NCI-H128 (cell line): Measurements from ENCODE around the gene PDGFRB.

Source experiments
- DNase-seq: peaks from one replicate; lab custom pipeline; 2025; ENCODE audit not compliant: unreplicated experiment; lab: John Stamatoyannopoulos, UW

Gene PDGFRB

DNA sequence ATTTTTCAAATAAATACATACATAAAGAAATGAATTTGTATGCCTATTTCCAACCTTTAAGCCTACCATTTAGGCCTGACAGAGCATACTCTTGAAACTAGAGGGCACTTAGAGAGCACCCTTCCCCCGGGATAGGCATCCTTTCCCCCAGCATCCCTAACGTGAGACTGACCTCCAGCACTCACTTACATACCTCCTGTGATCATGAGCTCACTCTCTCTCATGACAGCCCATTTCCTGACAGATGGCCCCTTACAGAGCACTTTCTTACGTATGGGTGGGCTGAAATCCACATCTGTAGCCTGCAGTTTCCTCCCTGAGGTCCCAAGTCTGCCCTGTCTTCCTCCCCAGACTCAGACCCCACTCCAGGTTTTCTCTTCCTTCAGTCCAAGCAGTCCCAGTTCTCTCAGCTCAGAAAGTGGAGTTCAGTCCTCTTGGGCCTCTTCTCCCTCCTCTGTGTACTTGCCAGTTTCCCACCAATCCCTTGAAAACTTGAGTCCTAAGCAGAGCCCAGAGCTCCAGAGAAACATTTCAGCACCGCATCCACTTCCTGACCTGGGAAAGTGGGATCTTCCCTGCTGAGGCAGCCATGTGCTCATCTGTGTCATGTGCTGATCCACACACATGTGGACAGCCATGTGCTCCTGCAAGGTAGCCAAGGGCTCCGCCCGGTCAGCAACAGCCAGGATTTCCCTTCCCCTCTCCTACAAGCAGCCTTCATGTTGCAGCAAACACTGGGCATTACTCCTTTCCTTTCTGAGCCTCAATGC is 8.8 kb upstream of the PDGFRB start:
- DNase-seq: no peak

DNA sequence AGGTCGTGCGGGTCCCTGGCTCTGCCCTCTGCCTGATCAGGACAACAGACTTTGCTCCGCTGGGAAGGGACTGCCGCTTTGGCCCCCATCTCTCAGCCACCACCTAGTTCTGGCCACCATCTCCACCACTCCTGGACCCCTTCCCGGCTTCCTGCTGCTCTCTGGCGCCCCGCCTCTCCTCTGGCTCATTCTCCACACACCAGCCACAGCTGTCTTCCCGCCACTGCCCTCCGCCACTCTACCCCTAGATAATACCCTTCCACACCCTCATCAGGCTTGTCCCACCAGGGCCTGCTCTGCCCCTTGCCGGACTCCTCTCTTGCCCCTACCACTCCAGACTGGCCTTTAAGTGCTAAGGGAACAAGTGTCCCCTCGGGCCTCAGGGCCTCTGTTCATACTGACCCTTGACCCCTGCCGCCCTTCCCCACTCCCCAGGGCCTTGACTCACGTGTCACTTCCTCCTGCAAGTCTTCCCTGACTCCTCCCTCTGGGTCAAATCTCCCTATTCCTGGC is 8.0 kb upstream of the PDGFRB start:
- DNase-seq: no peak

DNA sequence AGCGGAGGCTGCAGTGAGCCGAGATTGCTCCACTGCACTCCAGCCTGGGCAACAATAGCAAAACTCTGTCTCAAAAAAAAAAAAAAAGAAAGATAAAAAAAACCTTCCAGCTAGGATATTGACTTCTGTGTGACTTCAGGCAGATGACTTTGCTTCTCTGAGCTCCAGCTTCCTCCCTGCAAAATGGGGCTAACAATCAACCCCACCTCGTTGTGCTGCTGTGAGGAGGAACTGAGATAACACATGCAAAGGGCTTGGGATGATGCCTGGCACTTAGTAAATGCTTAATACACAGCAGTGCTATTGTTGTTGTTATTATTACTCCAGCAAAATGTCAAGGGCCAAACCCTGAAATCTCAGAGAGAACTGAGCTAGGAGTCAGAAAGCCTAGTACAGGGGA is 7.4 kb upstream of the PDGFRB start:
- no peak for DNase-seq

DNA sequence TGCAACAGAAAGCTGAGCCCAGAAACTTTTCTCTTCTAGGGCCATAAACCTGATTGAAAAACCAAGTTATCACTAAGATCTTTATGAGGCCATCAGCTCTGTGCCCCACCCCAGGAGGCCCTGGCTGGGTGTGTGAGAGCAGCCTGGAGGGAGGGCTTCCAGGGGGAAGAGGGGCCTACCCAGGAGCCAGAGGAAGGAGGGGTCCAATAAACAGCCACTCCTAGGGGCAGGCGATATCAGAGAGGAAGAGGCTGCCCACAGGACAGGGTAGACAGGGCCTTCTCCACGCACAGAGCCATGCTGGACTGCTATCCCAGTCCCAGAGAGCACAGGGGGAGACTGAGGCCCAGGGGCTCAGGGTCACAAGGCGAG is 6.5 kb upstream of the PDGFRB start:
- DNase-seq: no peak

DNA sequence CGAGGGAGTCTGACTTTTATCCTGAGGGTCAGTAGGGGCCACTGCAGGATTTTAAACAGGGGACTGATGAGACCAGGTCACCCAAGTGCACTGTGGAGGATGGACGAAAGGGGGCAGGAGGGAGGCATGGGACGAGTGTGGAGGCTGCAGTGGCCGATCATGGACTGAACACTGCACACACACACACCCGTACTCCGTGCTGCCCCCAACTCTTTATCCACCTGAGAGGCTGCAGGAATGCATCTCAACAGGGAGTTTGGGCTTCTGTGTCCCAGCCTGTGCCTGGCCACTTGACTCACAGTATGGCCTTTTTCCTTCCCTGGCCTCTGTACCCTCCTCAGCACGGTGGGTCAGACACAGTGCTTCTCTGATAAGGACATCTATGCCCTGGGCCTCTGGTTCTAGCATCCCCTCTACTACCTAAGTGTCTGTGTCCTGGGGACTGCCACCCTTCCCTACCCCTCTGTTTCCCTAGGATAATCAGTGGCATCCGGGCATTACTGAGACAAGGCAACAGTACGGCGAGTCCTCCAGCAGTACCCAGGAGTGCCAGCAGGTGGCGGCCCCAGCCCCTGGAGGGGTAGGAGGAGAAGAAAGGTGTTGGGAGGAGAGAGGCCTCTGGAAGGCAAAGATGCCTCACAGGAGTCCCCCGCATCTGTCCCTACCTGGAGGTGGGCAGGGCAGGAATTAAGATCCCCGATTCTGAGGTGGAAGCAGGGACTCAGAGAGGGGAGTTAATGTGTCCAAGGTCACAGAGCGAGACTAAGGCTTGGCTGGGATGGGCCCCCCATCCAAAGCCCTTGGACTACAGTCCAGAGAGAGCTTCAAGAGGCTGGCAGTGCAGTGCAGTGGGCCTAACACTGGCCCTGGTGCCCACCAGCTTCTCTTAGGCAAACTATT is 5.8 kb upstream of the PDGFRB start:
- peak; percentile 2 for DNase-seq

DNA sequence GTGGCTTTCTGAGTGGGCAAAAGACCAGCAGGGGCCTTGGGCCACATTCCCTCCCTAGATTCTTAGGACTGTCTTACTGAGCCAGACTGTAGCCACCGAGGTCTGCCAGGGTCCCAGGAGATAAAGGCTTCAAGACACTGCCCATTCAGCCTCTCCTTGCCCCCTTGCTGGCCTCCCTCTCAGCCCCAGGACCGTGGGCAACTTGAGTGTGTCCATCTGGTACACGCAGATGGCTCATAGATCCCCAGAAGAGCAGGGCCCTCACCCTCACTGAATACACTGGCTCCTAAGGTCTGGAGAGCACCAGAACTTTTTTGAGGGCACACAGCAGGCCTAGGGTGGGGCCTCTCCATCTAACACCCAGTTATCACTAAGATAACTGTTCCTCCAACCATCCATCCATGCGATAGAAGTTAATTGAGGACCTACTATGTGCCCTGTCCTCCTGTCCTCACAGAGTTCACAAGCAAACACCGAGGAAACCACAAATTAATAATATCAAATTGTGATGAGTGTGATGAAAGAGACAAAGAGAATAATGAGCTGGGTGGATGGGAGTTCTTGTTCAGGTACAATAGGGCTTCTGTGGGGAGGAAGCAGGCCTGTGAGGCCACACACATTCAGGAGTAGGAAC is 4.9 kb upstream of the PDGFRB start:
- no peak for DNase-seq

DNA sequence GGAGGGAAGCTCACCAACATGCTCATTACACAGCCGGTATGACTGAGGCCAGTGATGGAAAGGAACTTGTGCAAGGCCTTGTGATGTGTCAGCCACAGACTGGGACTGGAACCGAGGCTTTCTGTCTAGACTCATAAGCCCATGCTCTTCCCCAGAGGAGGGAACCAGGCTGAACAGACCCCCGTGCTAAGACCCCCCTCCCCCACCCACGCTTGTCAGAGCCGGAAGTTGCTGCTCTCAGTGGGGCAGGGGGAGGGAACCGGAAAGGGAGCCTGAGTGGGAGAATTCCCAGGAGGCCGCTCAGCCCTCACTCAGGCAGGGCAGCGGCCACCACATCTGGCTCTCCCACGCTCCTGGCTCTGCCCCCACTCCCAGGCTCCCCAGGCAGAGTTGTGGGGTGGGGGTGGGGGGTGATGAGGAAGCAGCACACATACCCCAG is 4.1 kb upstream of the PDGFRB start:
- DNase-seq: no peak

DNA sequence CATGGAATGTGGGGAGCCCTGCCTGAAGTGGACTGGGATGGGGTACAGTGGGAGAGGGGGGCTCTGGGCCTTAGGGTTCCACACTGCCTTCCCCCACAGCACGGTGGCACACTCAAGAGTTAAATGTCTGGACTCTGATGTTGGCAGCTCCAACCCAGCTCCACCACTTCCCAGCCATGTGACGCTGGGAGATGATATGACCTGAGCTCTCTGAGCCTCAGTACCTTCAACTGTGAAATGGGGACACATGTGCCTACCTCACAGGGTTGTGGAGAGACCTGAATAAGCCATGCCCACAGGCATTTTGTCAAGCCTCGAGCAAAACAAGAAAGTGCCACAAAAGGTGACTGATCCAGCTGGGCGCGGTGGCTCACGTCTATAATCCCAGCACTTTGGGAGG is 3.4 kb upstream of the PDGFRB start:
- DNase-seq: no peak

DNA sequence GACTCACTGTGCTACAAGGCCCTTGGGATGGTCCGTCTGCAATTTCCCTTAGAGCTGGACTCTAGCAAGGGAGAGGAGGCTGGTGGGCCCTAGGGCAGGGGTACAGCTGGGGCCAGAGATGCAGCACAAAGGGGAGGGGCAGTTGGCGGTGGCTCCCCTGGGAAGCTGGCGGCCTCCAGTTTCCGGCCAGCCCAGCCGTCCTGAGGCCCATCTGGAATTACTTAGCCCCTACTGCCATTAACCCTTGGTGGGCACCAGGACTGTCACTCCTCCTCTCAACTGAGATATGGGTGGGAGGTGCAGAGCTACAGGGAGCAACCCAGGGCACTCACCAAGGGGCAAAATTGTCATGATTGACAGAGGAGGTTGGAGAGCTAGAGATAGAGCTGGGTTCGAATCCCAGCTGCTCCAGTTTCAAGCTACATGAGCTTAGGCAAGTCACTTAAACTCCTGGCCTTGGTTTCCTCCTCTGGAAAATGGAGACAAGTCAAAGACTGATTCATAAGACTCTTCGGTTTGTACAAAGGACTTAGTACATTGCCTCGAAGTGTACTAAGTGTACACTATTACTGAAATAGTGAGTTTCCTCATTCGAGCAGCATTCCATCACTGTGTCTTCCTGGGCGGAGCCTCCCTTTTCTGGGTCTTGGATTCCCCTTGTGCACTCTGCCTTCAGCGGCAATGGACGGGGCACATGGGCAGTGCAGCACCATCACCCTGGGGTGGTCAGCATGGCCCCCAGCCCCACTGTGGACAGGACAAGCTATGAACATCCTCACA is 2.7 kb upstream of the PDGFRB start:
- no peak for DNase-seq

DNA sequence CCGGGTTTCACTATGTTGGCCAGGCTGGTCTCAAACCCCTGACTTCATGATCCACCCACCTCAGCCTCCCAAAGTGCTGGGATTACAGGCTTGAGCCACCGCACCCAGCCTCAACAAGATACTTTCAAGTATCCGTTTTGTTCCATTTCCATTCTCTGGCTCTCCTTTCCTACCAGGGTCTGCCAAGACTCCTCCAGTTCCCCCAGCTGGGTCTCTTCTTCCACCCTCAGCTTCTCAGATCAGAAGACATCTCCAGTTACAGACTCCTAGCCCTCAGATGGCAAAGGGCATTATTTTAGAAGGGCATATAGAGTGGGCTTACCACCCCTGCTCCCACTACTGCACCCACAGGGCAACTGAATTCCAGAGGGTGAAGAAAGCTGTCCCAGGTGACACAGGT is 1.5 kb upstream of the PDGFRB start:
- no peak for DNase-seq

DNA sequence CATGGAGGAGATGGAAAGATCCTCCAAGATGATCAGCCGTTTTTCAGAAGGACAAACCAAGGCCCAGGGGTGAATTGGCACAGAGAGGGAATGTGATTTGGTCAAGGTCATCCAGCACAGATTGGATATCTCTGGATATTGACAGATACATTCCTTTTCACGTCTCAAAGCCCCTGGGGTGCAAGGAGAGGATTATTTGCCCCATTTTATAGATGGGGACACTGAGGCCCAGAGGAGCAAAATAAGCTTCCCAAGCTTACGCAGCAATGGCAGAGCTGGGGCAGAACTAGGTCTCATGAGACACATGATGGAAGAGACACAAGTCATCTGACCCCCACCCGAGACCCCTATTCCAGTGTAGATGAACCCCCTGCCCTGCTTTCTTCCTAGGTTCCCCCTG is 895 bp upstream of the PDGFRB start:
- DNase-seq: no peak

DNA sequence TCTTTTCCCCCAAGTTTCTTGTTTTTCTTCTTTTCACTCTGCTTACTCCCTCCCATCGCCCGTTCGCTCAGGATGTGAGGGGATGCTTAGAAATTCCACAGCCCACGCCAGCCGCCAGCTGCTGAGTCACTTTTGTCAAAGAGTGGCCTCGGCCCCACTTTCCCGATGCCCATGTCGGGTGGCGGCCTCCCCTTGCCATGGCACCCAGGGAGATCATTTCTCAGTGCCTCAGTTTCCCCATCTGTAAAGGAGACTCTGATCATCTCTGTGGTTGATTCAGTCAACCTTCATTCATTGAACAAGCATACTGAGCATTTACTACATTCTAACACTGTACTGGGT is 353 bp upstream of the PDGFRB start:
- no peak for DNase-seq

DNA sequence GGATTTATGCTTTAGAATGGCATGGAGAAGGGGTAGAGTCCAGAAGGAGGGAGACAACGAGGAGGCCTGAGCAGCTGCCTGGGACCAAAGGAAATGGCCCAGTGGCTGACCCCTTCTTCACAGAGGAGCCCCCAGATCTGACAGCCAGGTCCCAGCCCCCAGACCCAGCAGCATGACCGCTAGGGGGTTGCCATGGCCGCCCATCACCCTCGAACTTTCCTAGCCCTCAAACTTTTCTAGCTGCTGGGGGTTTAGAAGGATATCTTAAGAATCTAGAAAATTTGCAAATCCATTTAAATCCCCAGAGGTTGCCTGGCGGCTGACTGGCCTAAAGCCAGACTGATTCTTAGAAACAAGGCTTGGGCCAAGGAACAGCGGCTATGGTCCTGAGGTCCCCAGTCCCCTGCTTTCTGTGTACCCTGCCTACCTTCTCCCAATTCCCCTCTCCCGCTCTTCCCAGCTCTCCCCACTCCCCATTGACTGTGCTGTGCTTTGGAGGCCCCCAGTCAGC is 972 bp downstream of the PDGFRB start:
- no peak for DNase-seq

DNA sequence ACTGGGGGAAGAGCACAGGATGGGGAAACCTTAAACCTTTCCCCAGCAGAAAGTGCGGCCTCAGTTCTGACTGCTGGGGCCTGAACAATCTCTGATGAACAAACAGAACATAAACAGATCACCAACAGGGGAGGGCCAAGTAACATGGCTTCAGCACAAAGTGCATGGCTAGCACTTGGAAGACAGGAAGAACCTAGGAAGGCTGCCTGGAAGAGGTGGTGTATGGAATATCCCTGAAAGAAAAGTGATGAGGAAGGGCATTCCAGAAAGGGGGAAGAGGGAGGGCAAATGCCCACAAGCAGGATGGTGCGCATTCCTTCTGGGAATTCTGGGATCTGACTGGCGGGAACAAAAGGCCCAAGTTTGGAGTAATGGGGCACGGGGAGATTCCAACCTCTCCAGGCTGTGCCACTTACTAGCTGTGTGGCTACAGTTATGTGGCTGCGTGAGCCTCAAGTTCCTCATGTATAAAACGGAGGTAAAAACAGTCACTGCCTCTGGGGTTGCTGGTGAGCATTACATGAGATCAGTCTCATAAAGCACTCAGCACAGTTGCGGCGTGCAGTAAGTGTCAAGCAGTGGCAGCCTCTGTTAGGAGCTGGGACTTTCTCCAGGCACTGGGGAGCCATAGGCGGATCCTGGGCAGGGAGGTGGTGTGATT is 1.6 kb downstream of the PDGFRB start:
- DNase-seq: no peak

DNA sequence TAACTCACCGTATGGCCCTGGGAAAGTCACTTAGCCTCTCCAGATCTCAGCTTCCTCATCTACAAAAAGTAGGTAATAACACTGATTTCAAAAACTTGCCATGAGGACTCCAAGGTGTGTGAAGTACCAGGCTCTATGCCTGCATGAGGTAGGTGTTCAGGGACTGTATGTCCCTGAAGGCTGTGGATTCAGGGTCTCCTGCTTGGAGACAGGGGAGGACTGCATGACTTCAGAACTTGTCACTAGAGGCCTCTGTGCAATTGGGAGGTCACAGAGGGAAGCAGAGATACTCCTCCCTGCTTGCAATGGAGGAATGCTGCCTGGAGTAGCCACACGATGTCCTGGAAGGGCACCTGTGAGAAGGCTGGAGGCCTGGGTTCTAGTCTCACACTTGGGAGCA is 2.2 kb downstream of the PDGFRB start:
- no peak for DNase-seq

DNA sequence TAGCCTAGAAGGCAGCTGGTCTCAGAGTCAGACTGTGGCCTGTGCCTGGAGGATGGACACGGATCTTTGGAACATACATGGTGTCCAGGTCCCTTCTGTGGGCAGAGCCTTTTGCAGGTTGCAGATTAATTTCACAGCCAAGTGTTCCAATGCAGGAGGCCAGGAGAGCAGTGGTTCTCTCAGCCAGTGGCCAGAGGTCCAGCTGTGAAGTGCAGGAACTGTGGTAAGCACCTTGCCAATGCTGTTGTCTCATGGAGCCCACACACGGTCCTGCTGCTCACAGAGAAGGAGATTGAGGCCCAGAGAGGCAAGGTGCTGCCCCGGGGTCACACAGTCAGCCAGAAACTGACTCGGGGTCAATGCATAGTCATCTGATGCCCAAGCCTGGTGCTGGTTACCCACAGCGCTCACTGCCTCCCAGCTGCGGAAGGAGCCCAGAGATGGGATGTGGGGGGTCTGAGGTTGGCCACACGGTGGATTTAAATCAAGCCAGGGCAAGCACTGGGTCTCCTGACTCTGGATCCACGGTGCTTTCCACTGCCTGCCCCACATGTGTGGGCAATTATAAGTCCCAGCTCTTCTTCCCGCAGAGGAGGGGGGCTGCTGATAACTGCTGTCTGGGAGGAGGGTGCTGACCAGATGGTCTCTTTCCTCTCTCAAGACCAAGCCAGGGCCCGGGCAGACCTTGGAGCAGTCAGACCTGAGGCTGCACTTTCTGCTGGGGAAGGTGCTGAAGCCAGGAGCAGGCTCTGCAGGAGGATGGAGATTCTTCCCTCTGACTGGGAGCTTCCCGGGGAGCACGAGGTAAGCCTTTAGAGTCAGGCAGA is 2.8 kb downstream of the PDGFRB start:
- DNase-seq: no peak

DNA sequence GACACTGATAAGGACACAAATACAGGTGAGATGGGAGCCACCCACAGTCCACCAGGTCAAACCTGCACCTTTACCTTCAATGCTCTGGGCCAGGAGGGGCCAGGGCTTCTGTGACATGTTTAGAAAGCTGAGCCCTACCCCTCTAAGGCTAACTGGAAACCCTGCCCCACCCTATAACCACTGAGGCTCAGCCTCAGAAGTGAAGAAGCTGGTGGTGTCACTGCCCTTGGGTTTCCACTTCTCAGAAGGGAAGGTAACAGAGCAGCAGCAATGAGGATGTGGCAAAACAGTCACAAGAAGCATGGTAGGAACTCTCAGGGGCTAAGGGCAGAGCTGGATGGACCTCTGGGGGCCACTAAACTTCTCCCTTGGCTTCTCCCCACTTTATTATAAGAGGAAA is 6.0 kb downstream of the PDGFRB start:
- no peak for DNase-seq

DNA sequence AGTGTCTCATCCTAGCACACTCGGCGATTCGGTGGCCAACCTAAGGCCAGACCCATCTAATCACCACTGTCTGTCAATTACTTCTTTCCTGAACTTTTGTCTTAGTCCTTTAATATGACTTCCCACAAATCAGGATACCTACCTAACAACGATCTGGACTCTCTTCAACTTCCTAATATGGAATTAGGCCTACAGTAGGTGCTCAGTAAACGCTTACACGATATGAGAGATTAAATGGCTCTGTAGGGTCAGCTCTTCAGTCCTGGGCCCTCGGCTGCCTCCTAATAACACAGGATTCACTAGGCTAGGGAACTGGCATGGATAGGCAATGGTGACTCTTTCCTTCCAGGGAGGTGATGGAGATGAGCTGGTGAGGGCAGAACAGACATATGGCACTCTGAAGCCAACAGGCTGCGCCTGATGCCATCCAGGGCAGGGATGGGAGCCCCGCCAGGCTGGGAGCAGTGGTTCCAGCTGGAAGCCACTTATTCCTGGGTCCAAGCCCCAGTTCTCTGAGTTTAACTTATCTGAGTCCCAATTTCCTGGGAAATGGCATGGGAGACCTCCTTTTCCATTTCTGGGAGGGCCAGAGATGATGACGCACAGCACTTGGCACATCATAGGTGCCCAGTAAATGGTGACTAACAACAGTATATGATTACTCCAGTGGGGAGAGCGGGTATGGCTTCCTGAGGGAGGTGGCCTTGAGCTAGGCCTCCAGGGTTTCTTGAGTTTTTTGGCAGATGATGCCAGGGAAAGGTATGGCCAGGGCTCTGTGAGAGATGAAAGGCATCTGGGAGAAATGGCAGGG is 7.3 kb downstream of the PDGFRB start:
- DNase-seq: no peak

DNA sequence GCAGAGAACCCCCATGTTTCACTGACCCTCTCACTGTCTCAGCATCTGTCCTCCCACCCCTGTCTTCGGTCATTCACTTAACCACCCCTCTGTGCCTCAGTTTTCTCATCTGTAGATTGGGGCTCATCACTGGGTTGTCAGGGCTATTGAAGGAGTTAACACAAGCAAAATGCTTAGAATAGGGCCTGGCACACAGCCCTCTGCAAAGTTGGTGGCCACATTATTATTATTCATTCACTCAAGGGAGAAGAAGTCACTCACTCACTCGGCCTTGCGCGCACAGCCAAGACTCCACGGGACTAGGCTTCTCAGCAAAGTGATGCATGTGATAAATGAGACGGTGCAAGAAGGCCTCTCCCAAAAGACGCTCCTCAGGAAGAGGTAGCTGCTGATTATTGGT is 8.0 kb downstream of the PDGFRB start:
- DNase-seq: no peak
